Lower leg skin (tissue), 4 donors: ENCODE results near the gene PDK3. TPM values are rescaled to one million over a fixed set of nuclear protein-coding genes. Genes with fewer than 3 reads are reported as not detected.

ENCODE experiments used
- DNase-seq, 2 donors: peaks; one replicate each; pipeline ENCODE4 v3.0.0-alpha.2; 2019; ENCODE audit warnings: low spot score in 2 of 2
- H3K4me3 ChIP-seq: fragments of 200-600 bp; sonication (generic); 2 replicates; pipeline ENCODE4 v1.5.1; 2017; ENCODE audit warnings: mild to moderate bottlenecking, low read depth; ENCODE audit not compliant: poor library complexity, severe bottlenecking
- POLR2A ChIP-seq, 2 donors: fragments of 450-650 bp; IDR thresholded peaks; one replicate each; pipeline ENCODE4 v1.6.1; 2016 to 2017; ENCODE audit warnings: antibody characterized with exemption in 2 of 2, mild to moderate bottlenecking in 1 of 2, moderate library complexity in 1 of 2
- WGBS, 2 donors: methylation state at CpG; one replicate each; pipeline ENCODE4 v1.1.5; 2018; 5-methylcytosine and 5-hydroxymethylcytosine counted together
- intact Hi-C: fragments of 100-400 bp; cut with DNase I; formaldehyde crosslinking; loops from one replicate; pipeline ENCODE4 v1.15.0; 2023; ENCODE audit warnings: low total_unique reads
- total RNA-seq, 4 donors: library from RNA; depleted of rRNA; stranded (reverse); fragments of >200 nt; gene quantifications; one replicate each; pipeline ENCODE4 v1.1.0, GENCODE V29; 2016
- TF ChIP-seq, protein P1 (sequence below), 3 donors: fragments of 450-650 bp; IDR thresholded peaks; one replicate each; pipeline ENCODE4 v1.5.1; 2016; ENCODE audit warnings: antibody characterized with exemption in 3 of 3, mild to moderate bottlenecking in 3 of 3, moderate library complexity in 2 of 3

PDK3 gene
- total RNA-seq, 4 donors from 2014 or later: 16.7 to 62.4 (median 40.1) TPM

GRCh38 chrX:24426921-24427746, 38.0 kb upstream of the PDK3 start:
- TF ChIP-seq POLR2A (IDR thresholded peaks at IDR 0.05): no peak
- TF ChIP-seq, protein P1, sequence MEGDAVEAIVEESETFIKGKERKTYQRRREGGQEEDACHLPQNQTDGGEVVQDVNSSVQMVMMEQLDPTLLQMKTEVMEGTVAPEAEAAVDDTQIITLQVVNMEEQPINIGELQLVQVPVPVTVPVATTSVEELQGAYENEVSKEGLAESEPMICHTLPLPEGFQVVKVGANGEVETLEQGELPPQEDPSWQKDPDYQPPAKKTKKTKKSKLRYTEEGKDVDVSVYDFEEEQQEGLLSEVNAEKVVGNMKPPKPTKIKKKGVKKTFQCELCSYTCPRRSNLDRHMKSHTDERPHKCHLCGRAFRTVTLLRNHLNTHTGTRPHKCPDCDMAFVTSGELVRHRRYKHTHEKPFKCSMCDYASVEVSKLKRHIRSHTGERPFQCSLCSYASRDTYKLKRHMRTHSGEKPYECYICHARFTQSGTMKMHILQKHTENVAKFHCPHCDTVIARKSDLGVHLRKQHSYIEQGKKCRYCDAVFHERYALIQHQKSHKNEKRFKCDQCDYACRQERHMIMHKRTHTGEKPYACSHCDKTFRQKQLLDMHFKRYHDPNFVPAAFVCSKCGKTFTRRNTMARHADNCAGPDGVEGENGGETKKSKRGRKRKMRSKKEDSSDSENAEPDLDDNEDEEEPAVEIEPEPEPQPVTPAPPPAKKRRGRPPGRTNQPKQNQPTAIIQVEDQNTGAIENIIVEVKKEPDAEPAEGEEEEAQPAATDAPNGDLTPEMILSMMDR (IDR thresholded peaks at IDR 0.05): no peak
- H3K4me3 ChIP-seq: no peak overlapping the region
- no peak for DNase-seq
- intact Hi-C loops: no loop called here
- 61 to 72% methylated on average over 8 to 10 of the region's 10 CpGs for WGBS, 2 donors

- intact Hi-C loops: no loop called here
Measured at GRCh38 chrX:24427747-24428019, 37.4 kb upstream of the PDK3 start.

GRCh38 chrX:24428516-24428915, 36.6 kb upstream of the PDK3 start:
- intact Hi-C loops: no loop called here
- H3K4me3 ChIP-seq: no peak overlapping the region
- WGBS, 2 donors: 77 to 90% methylated on average over 4 of the region's 4 CpGs
- DNase-seq: no peak
- TF ChIP-seq, protein P1 (IDR thresholded peaks at IDR 0.05): no peak

More at GRCh38 chrX:24427747-24428019, 37.4 kb upstream of the PDK3 start:
- DNase-seq: peak in 1 of 2 donors; percentile 13
- 27 to 48% methylated on average over 1 of the region's 1 CpG for WGBS, 2 donors
- no peak overlapping the region for H3K4me3 ChIP-seq
- TF ChIP-seq POLR2A (IDR thresholded peaks at IDR 0.05): no peak
- TF ChIP-seq, protein P1 (IDR thresholded peaks at IDR 0.05): no peak

- intact Hi-C loops: no loop called here
- no peak overlapping the region for H3K4me3 ChIP-seq
- DNase-seq: no peak
- TF ChIP-seq POLR2A (IDR thresholded peaks at IDR 0.05): no peak
- TF ChIP-seq, protein P1 (IDR thresholded peaks at IDR 0.05): no peak
Measured at GRCh38 chrX:24435060-24435459, 30.0 kb upstream of the PDK3 start.

DNA sequence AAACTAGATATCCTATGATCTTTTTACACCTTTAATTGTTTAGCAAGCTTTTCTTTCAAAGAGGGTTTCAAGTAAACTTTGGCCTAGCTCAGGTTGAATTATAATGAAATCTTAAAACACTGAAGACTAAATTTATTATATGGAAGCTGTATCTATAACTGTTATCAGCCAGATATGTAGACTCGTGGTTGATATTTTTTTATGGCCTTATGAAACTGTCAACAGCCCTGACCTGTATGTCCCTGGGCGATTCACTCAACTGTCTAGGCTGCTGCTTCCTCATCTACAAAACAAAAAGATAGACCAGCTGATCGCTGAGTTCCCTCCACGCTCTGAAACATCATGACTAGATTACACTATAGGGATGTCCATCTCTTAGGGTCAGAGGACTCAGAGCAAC, 21.2 kb upstream of the PDK3 start:
- no peak for DNase-seq
- intact Hi-C loops: no loop called here
- no peak overlapping the region for H3K4me3 ChIP-seq
- TF ChIP-seq POLR2A (IDR thresholded peaks at IDR 0.05): no peak
- TF ChIP-seq, protein P1 (IDR thresholded peaks at IDR 0.05): no peak
- WGBS, 2 donors: 79 to 82% methylated on average over 4 of the region's 4 CpGs

- DNase-seq: no peak
- 74 to 80% methylated on average over 4 of the region's 4 CpGs for WGBS, 2 donors
- TF ChIP-seq, protein P1 (IDR thresholded peaks at IDR 0.05): no peak
- no peak for TF ChIP-seq POLR2A (IDR thresholded peaks at IDR 0.05)
- no peak overlapping the region for H3K4me3 ChIP-seq
- intact Hi-C loops: loop anchor here (1.0 kb wide), 1 partner anchor 21 kb away; the partner anchor contains the start of gene PDK3
Measured at GRCh38 chrX:24444645-24445044, 20.4 kb upstream of the PDK3 start.
